GM21515 (cell line): Measurements from ENCODE around the gene PLXNA2.

ENCODE experiments used
- ATAC-seq: cut with Tn5 transposase; IDR thresholded peaks from one replicate; pipeline ENCODE4 v1.9.1; 2021; ENCODE audit not compliant: unreplicated experiment

PLXNA2 gene

GRCh38 chr1:208242146-208242545, 2.0 kb downstream of the PLXNA2 start:
- ATAC-seq, result no peak

DNA sequence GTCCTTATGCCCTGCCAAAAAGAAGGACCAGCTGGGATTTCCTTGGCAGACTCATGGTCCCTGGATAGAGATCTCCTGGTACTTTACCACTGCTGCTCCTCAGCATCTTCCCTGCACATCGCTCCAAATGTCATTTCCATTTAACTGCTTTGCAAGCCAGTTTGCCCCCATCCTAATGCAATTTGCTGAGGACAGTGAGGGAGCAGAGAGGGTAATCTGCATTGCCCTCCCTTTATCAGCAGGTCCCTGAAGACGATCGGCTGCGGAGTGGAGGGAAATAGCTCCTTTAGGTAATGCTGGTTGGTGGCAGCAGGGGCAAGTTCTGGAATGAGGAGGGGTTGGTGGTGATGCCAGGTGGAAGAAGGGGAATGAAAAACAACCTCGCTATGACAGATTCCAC, 2.7 kb downstream of the PLXNA2 start:
- no peak for ATAC-seq

DNA sequence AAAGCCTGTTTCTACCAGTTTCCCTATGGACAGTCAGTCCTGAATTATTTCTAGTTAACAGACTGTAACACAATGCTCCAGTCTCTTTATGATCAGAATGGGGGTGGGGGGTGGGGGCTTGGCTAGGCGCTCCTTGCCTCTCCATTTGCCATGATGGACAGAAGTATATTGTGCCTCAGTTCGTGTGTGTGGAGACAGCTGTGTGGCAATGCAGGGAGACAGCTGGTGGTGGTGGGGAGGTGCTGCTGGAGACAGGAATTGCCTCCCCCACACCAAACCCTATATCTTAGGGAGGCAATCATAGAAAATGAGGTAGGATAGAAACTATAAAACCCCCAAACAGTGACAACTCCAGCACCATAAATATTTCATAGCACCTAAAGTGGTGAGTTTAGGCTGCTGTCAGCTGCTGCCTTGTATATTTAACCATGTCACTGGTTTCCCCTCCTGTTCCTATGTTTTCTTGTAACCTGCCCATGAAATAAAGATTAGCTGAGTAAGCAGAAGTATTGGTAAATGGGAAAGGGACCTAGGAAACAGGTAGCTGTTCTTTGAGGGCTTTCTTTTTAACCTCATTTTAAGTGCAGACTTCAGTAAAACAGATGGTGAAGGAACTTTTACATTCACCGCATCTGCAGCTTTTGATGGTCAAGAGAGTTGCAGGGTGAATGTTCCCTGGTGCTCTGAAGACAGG, 3.4 kb downstream of the PLXNA2 start:
- ATAC-seq, result no peak

DNA sequence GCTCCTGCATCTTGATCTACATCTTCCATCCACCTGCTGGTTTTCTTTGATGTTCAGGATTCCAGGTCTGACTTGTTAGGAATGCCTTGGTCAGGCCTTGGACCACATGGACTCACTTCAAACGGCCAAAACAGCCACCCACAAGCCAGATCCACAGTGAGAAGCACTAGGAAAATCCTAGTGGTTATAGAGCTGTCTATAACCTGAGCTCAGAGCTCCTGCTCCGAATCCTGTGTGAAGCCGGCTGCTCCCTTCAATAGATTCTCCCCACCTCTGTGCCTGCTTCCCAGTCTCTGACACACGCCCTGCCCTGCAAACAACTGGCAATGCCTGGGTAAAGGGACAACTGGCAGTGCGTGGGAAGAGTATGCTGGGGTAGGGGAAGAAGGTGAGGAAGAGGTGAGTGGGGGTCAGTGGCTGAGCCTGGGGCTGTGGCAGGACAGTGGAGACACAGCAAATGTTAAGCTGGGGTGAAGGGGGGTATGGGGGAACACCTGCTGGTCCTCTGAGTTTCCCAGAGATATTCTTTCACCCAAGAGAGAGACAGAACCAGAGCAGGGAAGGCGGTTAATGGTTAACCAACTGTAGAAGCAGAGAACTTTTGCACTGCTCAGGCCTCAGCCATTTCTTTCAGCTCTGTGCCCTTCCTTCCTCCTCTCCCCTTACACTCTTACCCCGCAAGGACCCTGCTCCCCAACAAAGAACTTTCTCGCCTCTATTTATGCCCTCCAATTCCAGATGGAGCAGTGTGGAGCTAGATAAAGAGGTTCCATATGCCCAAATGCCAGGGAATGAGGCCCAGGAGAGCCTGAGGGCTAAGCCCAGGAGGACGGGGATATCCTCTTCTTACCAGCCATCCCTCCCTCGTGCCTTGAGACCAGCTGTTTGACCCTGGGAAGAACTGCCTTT, 4.5 kb downstream of the PLXNA2 start:
- ATAC-seq, result no peak

GRCh38 chr1:208238710-208239472, 5.3 kb downstream of the PLXNA2 start:
- no peak for ATAC-seq

GRCh38 chr1:208237241-208237640, 6.9 kb downstream of the PLXNA2 start:
- no peak for ATAC-seq

- ATAC-seq, result no peak
Measured at GRCh38 chr1:208235982-208236761, 8.0 kb downstream of the PLXNA2 start.

DNA sequence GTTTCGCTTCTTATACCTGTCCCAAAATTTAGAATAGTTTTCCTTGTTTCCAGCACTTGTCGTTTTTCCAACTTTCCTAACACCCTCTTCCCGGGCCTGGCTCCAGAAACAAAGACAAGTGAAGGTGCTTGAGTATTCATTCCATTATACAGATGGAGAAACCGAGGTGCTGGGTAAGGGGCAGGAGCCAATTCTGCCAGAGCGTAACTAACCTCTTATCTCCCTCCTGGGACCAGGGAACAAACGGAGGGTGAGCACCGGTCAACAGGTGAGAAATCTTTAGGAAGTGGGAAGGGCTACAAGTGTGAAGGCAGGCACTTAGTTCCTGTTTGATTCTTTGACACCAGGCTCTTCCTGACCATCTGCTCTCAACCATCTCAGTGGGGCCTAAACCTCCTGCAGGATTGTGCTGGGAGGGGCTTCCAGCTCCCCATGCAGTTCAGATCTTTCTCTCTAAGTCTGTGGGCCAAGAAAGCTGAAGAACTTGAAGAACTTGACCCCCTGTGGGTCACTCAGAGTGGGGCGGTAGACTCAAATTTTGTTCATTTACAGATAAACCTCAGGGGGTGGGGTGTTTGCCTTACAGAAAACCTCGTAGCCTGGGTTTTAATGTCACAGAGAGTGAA, 8.7 kb downstream of the PLXNA2 start:
- no peak for ATAC-seq

- no peak for ATAC-seq
Measured at GRCh38 chr1:208234721-208235120, 9.5 kb downstream of the PLXNA2 start.

GRCh38 chr1:208233978-208234377, 10.2 kb downstream of the PLXNA2 start:
- no peak for ATAC-seq

DNA sequence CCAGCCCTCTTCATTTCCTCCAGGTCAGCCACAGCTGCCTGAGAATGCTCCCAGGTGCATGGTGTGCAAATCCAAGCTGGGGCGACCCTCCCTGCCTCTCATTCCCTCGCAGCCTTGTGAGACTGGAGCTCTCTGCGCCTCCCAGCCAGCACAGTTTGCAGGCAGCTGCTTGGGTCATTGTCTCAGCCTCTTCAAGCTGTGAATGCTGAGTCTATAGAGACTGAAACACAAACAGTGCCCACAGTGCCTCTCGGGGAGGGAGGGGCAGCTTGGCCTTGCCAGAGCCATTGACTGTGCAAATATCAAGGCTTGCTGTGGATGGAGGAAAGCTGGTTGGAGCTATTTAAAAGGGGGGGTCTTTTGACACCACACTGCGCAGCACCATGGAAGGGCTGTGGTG, 10.6 kb downstream of the PLXNA2 start:
- no peak for ATAC-seq

DNA sequence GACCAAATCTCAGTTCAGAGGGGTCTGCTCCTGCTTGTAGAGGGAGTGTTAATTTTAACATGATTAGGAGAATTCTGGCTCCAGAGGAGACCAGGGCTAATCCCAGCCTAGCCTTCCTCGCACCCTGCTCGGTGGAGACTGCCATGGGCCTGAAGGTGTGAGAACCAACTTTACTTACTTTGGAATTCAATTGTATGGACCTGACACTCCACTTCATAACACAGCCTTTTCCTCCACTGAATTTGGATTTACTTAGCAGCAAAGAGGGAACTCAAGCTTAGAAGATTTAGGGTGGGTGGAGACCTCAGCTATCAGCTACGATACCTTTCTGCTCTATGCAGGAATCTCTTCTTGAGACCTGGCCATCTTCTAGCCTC, 11.5 kb downstream of the PLXNA2 start:
- ATAC-seq, result no peak

GRCh38 chr1:208231881-208232661, 12.1 kb downstream of the PLXNA2 start:
- no peak for ATAC-seq

- ATAC-seq, result no peak
Measured at GRCh38 chr1:208230668-208231529, 13.3 kb downstream of the PLXNA2 start.

GRCh38 chr1:208228550-208228949, 15.6 kb downstream of the PLXNA2 start:
- ATAC-seq, result no peak

DNA sequence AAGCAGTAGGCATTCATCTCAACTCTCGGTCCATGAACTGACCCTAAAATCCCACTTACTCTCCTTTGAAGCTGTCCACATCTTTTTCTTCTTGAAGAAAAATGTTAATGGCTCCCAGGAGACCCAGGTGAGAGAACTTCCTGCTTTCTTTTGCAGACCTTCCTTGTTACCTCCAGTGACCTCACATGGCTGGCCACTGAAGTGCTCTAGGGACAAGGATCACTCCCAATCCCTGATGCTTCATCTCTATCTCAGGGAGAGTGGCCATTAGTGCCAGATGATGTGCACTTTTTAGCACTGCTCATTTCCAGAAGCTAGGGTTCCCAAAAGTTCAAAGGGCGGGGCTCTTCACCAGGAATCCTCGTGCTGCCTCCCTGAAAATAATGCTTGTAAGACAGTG, 16.2 kb downstream of the PLXNA2 start:
- ATAC-seq, result no peak

DNA sequence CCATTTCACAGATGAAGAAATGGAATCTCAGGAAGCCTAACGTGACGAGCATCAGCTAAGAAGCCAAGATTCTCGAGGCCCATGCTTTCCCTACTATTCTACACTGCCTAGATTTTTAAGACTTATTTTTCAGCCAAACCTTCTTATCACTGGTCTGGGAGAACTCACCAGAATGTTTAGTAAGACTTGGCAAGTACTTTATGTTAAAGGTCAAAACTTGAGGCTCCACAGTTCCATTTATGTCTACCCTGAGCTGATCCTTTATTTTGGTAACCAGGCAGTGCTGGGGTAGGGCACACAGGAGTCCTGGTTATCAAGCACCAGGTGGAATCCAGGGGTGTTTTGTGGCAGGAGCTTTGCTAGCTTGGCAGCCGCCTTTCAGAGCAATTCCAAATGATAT, 16.8 kb downstream of the PLXNA2 start:
- ATAC-seq, result no peak
